HepG2 (cell line): Measurements from ENCODE around the gene UBFD1.

Experiments
- ATM ChIP-seq: fragments of 450-650 bp; IDR thresholded peaks from 2 replicates; pipeline ENCODE4 v1.7.1; 2017; ENCODE audit warnings: mild to moderate bottlenecking, borderline replicate concordance
- CEBPB ChIP-seq: IDR thresholded peaks from 2 replicates; pipeline ENCODE4 v1.6.1; 2011; ENCODE audit warnings: low read depth, low read length, improper control_type of control experiment, borderline replicate concordance
- CENPX ChIP-seq: sonication (generic); formaldehyde crosslinking; IDR thresholded peaks from 2 replicates; pipeline ENCODE4 v1.9.0; 2021; ENCODE audit warnings: mild to moderate bottlenecking, missing genetic modification reagents, moderate library complexity
- GLI4 ChIP-seq: sonication (generic); formaldehyde crosslinking; IDR thresholded peaks from 2 replicates; pipeline ENCODE4 v1.5.1; 2020; ENCODE audit warnings: missing genetic modification reagents, mild to moderate bottlenecking, moderate library complexity, borderline replicate concordance
- HMGXB4 ChIP-seq, 2 experiments: sonication (generic) in 1 of 2; formaldehyde crosslinking in 1 of 2; IDR thresholded peaks; 2 replicates each; pipeline versions ENCODE4 v1.4.0 to v1.6.1; 2018 to 2020; ENCODE audit warnings: missing genetic modification reagents in 2 of 2, borderline replicate concordance in 1 of 2, low read depth in 1 of 2, mild to moderate bottlenecking in 1 of 2, missing biosample characterization in 1 of 2
- NFE2L2 ChIP-seq: fragments of 150-350 bp; IDR thresholded peaks from 2 replicates; pipeline ENCODE4 v1.6.1; 2014; ENCODE audit warnings: low read length
- SP4 ChIP-seq: sonication (generic); formaldehyde crosslinking; IDR thresholded peaks from 2 replicates; pipeline ENCODE4 v1.8.1; 2023; ENCODE audit warnings: mild to moderate bottlenecking, missing genetic modification reagents
- TAF1 ChIP-seq: sonication (generic); formaldehyde crosslinking; IDR thresholded peaks from 2 replicates; pipeline ENCODE4 v1.4.0; 2020; ENCODE audit warnings: missing genetic modification reagents
- TEAD2 ChIP-seq: sonication (generic); formaldehyde crosslinking; IDR thresholded peaks from 2 replicates; pipeline ENCODE4 v1.9.0; 2021; ENCODE audit warnings: missing genetic modification reagents
- ZNF383 ChIP-seq: sonication (generic); formaldehyde crosslinking; IDR thresholded peaks from 2 replicates; pipeline ENCODE4 v1.4.0; 2020; ENCODE audit warnings: missing genetic modification reagents, mild to moderate bottlenecking, borderline replicate concordance
- ZNF674 ChIP-seq: sonication (generic); formaldehyde crosslinking; IDR thresholded peaks from 2 replicates; pipeline ENCODE4 v1.5.0; 2020; ENCODE audit warnings: low read depth, mild to moderate bottlenecking, missing genetic modification reagents
- ZSCAN29 ChIP-seq: sonication (generic); formaldehyde crosslinking; conservative IDR thresholded peaks from 2 replicates; pipeline ENCODE4 v1.4.0; 2020; ENCODE audit warnings: mild to moderate bottlenecking, missing genetic modification reagents
- TF ChIP-seq, protein P1 (sequence below): sonication (generic); formaldehyde crosslinking; IDR thresholded peaks from 2 replicates; pipeline ENCODE4 v1.5.0; 2020; ENCODE audit warnings: mild to moderate bottlenecking, missing genetic modification reagents, moderate library complexity

DNA sequence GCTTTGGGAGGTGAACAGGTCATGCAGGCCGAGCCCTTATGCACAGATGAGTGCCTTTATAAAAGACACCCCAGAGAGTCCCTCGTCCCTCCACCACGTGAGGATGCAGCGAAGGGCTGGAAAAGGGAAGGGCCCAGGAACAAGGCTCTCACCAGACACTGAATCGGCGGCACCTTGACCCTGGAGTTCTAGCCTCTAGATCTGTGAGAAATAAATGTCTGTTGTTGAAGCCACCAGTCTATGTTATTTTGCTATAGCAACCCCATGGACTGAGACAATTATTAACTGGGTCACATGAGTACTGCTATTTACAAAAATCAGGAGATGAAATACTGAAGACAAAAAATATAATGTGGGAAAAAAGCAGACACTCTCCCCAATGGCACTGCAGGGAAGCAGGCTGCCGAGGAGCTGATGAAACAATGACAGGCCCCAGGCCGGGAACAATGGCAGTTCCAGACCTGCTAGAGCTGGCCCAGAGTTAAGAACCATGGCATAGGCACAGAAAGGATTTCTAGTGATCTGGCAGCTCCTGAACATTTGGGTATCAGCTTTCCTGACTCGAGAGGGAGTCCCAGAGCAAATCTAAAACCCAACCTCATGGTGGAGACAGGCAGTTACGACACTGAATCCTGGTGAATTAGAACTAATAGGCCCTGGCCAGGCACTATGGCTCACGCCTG lies 29.4 kb upstream of the UBFD1 start:
- no peak for TF ChIP-seq TEAD2 (CRISPR knock-in tag)
- no peak for TF ChIP-seq SP4 (CRISPR knock-in tag)
- no peak for TF ChIP-seq CENPX (CRISPR knock-in tag)
- TF ChIP-seq ATM: no peak
- TF ChIP-seq NFE2L2: no peak
- TF ChIP-seq ZNF674 (CRISPR knock-in tag): no peak
- no peak for TF ChIP-seq GLI4
- TF ChIP-seq, protein P1, sequence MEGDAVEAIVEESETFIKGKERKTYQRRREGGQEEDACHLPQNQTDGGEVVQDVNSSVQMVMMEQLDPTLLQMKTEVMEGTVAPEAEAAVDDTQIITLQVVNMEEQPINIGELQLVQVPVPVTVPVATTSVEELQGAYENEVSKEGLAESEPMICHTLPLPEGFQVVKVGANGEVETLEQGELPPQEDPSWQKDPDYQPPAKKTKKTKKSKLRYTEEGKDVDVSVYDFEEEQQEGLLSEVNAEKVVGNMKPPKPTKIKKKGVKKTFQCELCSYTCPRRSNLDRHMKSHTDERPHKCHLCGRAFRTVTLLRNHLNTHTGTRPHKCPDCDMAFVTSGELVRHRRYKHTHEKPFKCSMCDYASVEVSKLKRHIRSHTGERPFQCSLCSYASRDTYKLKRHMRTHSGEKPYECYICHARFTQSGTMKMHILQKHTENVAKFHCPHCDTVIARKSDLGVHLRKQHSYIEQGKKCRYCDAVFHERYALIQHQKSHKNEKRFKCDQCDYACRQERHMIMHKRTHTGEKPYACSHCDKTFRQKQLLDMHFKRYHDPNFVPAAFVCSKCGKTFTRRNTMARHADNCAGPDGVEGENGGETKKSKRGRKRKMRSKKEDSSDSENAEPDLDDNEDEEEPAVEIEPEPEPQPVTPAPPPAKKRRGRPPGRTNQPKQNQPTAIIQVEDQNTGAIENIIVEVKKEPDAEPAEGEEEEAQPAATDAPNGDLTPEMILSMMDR (CRISPR knock-in tag): no peak
- no peak for TF ChIP-seq CEBPB
- no peak for TF ChIP-seq ZSCAN29 (CRISPR knock-in tag)
- TF ChIP-seq TAF1: no peak
- no peak for TF ChIP-seq HMGXB4 (CRISPR knock-in tag; IDR thresholded peaks at IDR 0.05; ENCODE audit: borderline replicate concordance in 1 of 2, low read depth in 1 of 2)
- TF ChIP-seq ZNF383 (CRISPR knock-in tag): no peak
